Measurements from ENCODE around the gene CCDC60. TPM values are rescaled to one million over a fixed set of nuclear protein-coding genes. Genes with fewer than 3 reads are reported as not detected.
"Not testable (repeated sequence)": the region's sequence is repeated elsewhere in the genome, so short reads cannot be mapped to it uniquely, and the experiment has no call there.

Gene CCDC60
- total and polyA plus RNA-seq, 2 experiments from 2014 or later: not detected

GRCh38 chr12:119340578-119340977 lies 6.0 kb downstream of the CCDC60 start:
- no peak overlapping the region for H3K4me3 ChIP-seq
- no peaks in the 10 kb centered on the region for H3K79me2 ChIP-seq (ENCODE audit: insufficient read depth)
- no peak for DNase-seq
- no peaks in the 10 kb centered on the region for H3F3A ChIP-seq (ENCODE audit: insufficient read depth)
- in situ Hi-C loops (cut with MboI): no loop called here
- TF ChIP-seq EZH2 (IDR thresholded peaks at IDR 0.05; ENCODE audit: insufficient read depth, poor library complexity, severe bottlenecking): no peak
- TF ChIP-seq EZH2phosphoT487 (IDR thresholded peaks at IDR 0.05; ENCODE audit: insufficient read depth, low read depth): no peak
- H3K27ac ChIP-seq: no peak overlapping the region
- no peaks in the 10 kb centered on the region for H3K4me1 ChIP-seq (ENCODE audit: insufficient read depth)
- no peaks in the 10 kb centered on the region for H4K20me1 ChIP-seq (ENCODE audit: insufficient read depth)
- no peaks in the 10 kb centered on the region for H3K9me3 ChIP-seq (ENCODE audit: low read depth)
- no peak overlapping the region for H3K4me2 ChIP-seq (ENCODE audit: unreplicated experiment)
- no peaks in the 10 kb centered on the region for H3K36me3 ChIP-seq (ENCODE audit: low read depth)
- no peak overlapping the region for H3K9ac ChIP-seq
- no peak overlapping the region for H2AFZ ChIP-seq
- H3K9me2 ChIP-seq (ENCODE audit: insufficient read depth): no peaks in the 10 kb centered on the region
- WGBS, 2 experiments (ENCODE audit: low coverage in 1 of 2, low lambda C conversion rate in 2 of 2, missing lambda C conversion rate in 2 of 2): 33 to 38% methylated on average over 7 of the region's 7 CpGs
- H3K27me3 ChIP-seq (replicated peaks; ENCODE audit: insufficient read depth): no peaks in the 10 kb centered on the region

GRCh38 chr12:119341020-119341419 lies 6.5 kb downstream of the CCDC60 start:
- H3K27ac ChIP-seq: no peak overlapping the region
- in situ Hi-C loops (cut with MboI): no loop called here
- no peak overlapping the region for H2AFZ ChIP-seq
- no peak for TF ChIP-seq EZH2phosphoT487 (IDR thresholded peaks at IDR 0.05; ENCODE audit: insufficient read depth, low read depth)
- no peak for TF ChIP-seq EZH2 (IDR thresholded peaks at IDR 0.05; ENCODE audit: insufficient read depth, poor library complexity, severe bottlenecking)
- 42% methylated on average over 5 of the region's 5 CpGs for whole genome bisulfite sequencing, 2 experiments (ENCODE audit: low coverage in 1 of 2, low lambda C conversion rate in 2 of 2, missing lambda C conversion rate in 2 of 2)
- H4K20me1 ChIP-seq (ENCODE audit: insufficient read depth): no peaks in the 10 kb centered on the region
- no peaks in the 10 kb centered on the region for H3K4me1 ChIP-seq (ENCODE audit: insufficient read depth)
- no peaks in the 10 kb centered on the region for H3K79me2 ChIP-seq (ENCODE audit: insufficient read depth)
- H3K9me2 ChIP-seq (ENCODE audit: insufficient read depth): no peaks in the 10 kb centered on the region
- DNase-seq: no peak
- no peaks in the 10 kb centered on the region for H3K27me3 ChIP-seq (replicated peaks; ENCODE audit: insufficient read depth)
- no peak overlapping the region for H3K4me3 ChIP-seq
- no peaks in the 10 kb centered on the region for H3K36me3 ChIP-seq (ENCODE audit: low read depth)
- H3K4me2 ChIP-seq (ENCODE audit: unreplicated experiment): no peak overlapping the region
- no peaks in the 10 kb centered on the region for H3F3A ChIP-seq (ENCODE audit: insufficient read depth)
- no peak overlapping the region for H3K9ac ChIP-seq
- H3K9me3 ChIP-seq (ENCODE audit: low read depth): no peaks in the 10 kb centered on the region

- in situ Hi-C loops (cut with MboI): no loop called here
- Histone ChIP-seq H2AFZ (no peak overlapping the region), H3K9ac (no peak overlapping the region), H3F3A (ENCODE audit: insufficient read depth) (no peaks in the 10 kb centered on the region), H3K4me3 (no peak overlapping the region), H3K9me3 (ENCODE audit: low read depth) (no peaks in the 10 kb centered on the region), H3K79me2 (ENCODE audit: insufficient read depth) (no peaks in the 10 kb centered on the region), H3K27me3 (replicated peaks; ENCODE audit: insufficient read depth) (no peaks in the 10 kb centered on the region), H3K36me3 (ENCODE audit: low read depth) (no peaks in the 10 kb centered on the region), H3K27ac (no peak overlapping the region), H3K4me1 (ENCODE audit: insufficient read depth) (no peaks in the 10 kb centered on the region), H4K20me1 (ENCODE audit: insufficient read depth) (no peaks in the 10 kb centered on the region), H3K9me2 (ENCODE audit: insufficient read depth) (no peaks in the 10 kb centered on the region), H3K4me2 (ENCODE audit: unreplicated experiment) (no peak overlapping the region)
- WGBS, 2 experiments (ENCODE audit: low coverage in 1 of 2, low lambda C conversion rate in 2 of 2, missing lambda C conversion rate in 2 of 2): 10 to 15% methylated on average over 2 of the region's 2 CpGs
- TF ChIP-seq EZH2 (IDR thresholded peaks at IDR 0.05; ENCODE audit: insufficient read depth, poor library complexity, severe bottlenecking): no peak
- no peak for TF ChIP-seq EZH2phosphoT487 (IDR thresholded peaks at IDR 0.05; ENCODE audit: insufficient read depth, low read depth)
- DNase-seq: no peak
Measured at GRCh38 chr12:119341988-119342387, 7.5 kb downstream of the CCDC60 start.

- Histone ChIP-seq H3K9ac (no peak overlapping the region), H3K27ac (no peak overlapping the region), H3K36me3 (ENCODE audit: low read depth) (no peaks in the 10 kb centered on the region), H3K27me3 (replicated peaks; ENCODE audit: insufficient read depth) (no peaks in the 10 kb centered on the region), H3K9me2 (ENCODE audit: insufficient read depth) (no peaks in the 10 kb centered on the region), H2AFZ (no peak overlapping the region), H4K20me1 (ENCODE audit: insufficient read depth) (no peaks in the 10 kb centered on the region), H3K9me3 (ENCODE audit: low read depth) (no peaks in the 10 kb centered on the region), H3K4me2 (ENCODE audit: unreplicated experiment) (no peak overlapping the region), H3F3A (ENCODE audit: insufficient read depth) (no peaks in the 10 kb centered on the region), H3K4me3 (no peak overlapping the region), H3K4me1 (ENCODE audit: insufficient read depth) (no peaks in the 10 kb centered on the region), H3K79me2 (ENCODE audit: insufficient read depth) (no peaks in the 10 kb centered on the region)
- WGBS, 2 experiments (ENCODE audit: low coverage in 1 of 2, low lambda C conversion rate in 2 of 2, missing lambda C conversion rate in 2 of 2): 53 to 57% methylated on average over 7 of the region's 7 CpGs
- DNase-seq: no peak
- TF ChIP-seq EZH2phosphoT487 (IDR thresholded peaks at IDR 0.05; ENCODE audit: insufficient read depth, low read depth): no peak
- no peak for TF ChIP-seq EZH2 (IDR thresholded peaks at IDR 0.05; ENCODE audit: insufficient read depth, poor library complexity, severe bottlenecking)
- in situ Hi-C loops (cut with MboI): no loop called here
Measured at GRCh38 chr12:119343130-119343529, 8.6 kb downstream of the CCDC60 start.

- in situ Hi-C loops (cut with MboI): no loop called here
- Histone ChIP-seq H3K9ac (no peak overlapping the region), H3F3A (ENCODE audit: insufficient read depth) (no peaks in the 10 kb centered on the region), H3K4me3 (no peak overlapping the region), H3K4me1 (ENCODE audit: insufficient read depth) (no peaks in the 10 kb centered on the region), H3K36me3 (ENCODE audit: low read depth) (no peaks in the 10 kb centered on the region), H3K9me2 (ENCODE audit: insufficient read depth) (no peaks in the 10 kb centered on the region), H4K20me1 (ENCODE audit: insufficient read depth) (no peaks in the 10 kb centered on the region), H3K9me3 (ENCODE audit: low read depth) (no peaks in the 10 kb centered on the region), H3K4me2 (ENCODE audit: unreplicated experiment) (no peak overlapping the region), H3K79me2 (ENCODE audit: insufficient read depth) (no peaks in the 10 kb centered on the region), H3K27ac (no peak overlapping the region), H2AFZ (no peak overlapping the region), H3K27me3 (replicated peaks; ENCODE audit: insufficient read depth) (no peaks in the 10 kb centered on the region)
- no peak for DNase-seq
- 11 to 13% methylated on average over 4 of the region's 4 CpGs for WGBS, 2 experiments (ENCODE audit: low coverage in 1 of 2, low lambda C conversion rate in 2 of 2, missing lambda C conversion rate in 2 of 2)
- TF ChIP-seq EZH2 (IDR thresholded peaks at IDR 0.05; ENCODE audit: insufficient read depth, poor library complexity, severe bottlenecking): no peak
- TF ChIP-seq EZH2phosphoT487 (IDR thresholded peaks at IDR 0.05; ENCODE audit: insufficient read depth, low read depth): no peak
Measured at GRCh38 chr12:119354172-119354571, 19.6 kb downstream of the CCDC60 start.

- H3F3A ChIP-seq (ENCODE audit: insufficient read depth); H3K4me1 ChIP-seq (ENCODE audit: insufficient read depth); H3K36me3 ChIP-seq (ENCODE audit: low read depth); H3K4me2 ChIP-seq (ENCODE audit: unreplicated experiment); H3K79me2 ChIP-seq (ENCODE audit: insufficient read depth); DNase-seq; H3K27me3 ChIP-seq (replicated peaks; ENCODE audit: insufficient read depth); H4K20me1 ChIP-seq (ENCODE audit: insufficient read depth); H2AFZ ChIP-seq; H3K27ac ChIP-seq; H3K4me3 ChIP-seq; H3K9me3 ChIP-seq (ENCODE audit: low read depth); in situ Hi-C loops (cut with MboI); H3K9me2 ChIP-seq (ENCODE audit: insufficient read depth); H3K9ac ChIP-seq: not testable (repeated sequence)
- WGBS, 2 experiments (ENCODE audit: low coverage in 1 of 2, low lambda C conversion rate in 2 of 2, missing lambda C conversion rate in 2 of 2): 73 to 79% methylated on average over 2 to 25 of the region's 33 CpGs
Measured at GRCh38 chr12:119360366-119360765, 25.8 kb downstream of the CCDC60 start.

Data from GM23248 (cell line).